Mammary epithelial cell (primary cell): ENCODE measurements around the gene PUS1.

Source experiments
- EZH2 ChIP-seq: IDR thresholded peaks from 2 replicates; pipeline ENCODE4 v1.6.1; 2012; ENCODE audit warnings: low read length, inconsistent platforms, borderline replicate concordance
- TF ChIP-seq, protein P1 (sequence below), 2 donors: IDR thresholded peaks in 1 of 2; conservative IDR thresholded peaks in 1 of 2; 2 replicates each; pipeline ENCODE4 v1.5.1; 2011 to 2012; ENCODE audit warnings: inconsistent platforms in 2 of 2, low read length in 2 of 2, mild to moderate bottlenecking in 2 of 2, control low read depth in 1 of 2, low read depth in 1 of 2; ENCODE audit not compliant: insufficient read depth in 1 of 2; ENCODE audit errors: extremely low read depth in 1 of 2

GRCh38 chr12:131948166-131948712 lies 19.2 kb downstream of the PUS1 start:
- TF ChIP-seq EZH2, result no peak
- TF ChIP-seq, protein P1, sequence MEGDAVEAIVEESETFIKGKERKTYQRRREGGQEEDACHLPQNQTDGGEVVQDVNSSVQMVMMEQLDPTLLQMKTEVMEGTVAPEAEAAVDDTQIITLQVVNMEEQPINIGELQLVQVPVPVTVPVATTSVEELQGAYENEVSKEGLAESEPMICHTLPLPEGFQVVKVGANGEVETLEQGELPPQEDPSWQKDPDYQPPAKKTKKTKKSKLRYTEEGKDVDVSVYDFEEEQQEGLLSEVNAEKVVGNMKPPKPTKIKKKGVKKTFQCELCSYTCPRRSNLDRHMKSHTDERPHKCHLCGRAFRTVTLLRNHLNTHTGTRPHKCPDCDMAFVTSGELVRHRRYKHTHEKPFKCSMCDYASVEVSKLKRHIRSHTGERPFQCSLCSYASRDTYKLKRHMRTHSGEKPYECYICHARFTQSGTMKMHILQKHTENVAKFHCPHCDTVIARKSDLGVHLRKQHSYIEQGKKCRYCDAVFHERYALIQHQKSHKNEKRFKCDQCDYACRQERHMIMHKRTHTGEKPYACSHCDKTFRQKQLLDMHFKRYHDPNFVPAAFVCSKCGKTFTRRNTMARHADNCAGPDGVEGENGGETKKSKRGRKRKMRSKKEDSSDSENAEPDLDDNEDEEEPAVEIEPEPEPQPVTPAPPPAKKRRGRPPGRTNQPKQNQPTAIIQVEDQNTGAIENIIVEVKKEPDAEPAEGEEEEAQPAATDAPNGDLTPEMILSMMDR (conservative IDR thresholded peaks at IDR 0.05 in 1 of 2, IDR thresholded peaks at IDR 0.05 in 1 of 2; ENCODE audit: extremely low read depth in 1 of 2, insufficient read depth in 1 of 2, low read depth in 1 of 2, low read length in 2 of 2), result no peak
